Neural cell (in vitro differentiated cells): ENCODE results near the gene ETV3L. TPM values are rescaled to one million over a fixed set of nuclear protein-coding genes. Genes with fewer than 3 reads are reported as not detected.

Source experiments
- H2AFZ ChIP-seq: fragments of 200-600, 300-800 bp; sonication (generic), shearing (Covaris generic); 2 replicates; pipeline ENCODE4 v1.6.0; 2014; ENCODE audit warnings: low read depth, mild to moderate bottlenecking, antibody characterized with exemption, low read length, moderate library complexity
- H3F3A ChIP-seq: fragments of 200-600 bp; shearing (Covaris generic); 2 replicates; pipeline ENCODE4 v1.6.1; 2016; ENCODE audit warnings: mild to moderate bottlenecking, moderate library complexity, mixed read lengths, antibody characterized with exemption, low read length; ENCODE audit not compliant: insufficient read depth, poor library complexity, severe bottlenecking
- H3K27ac ChIP-seq: fragments of 200-600, 300-800 bp; sonication (generic), shearing (Covaris generic); 2 replicates; pipeline ENCODE4 v1.5.1; 2014; ENCODE audit warnings: mild to moderate bottlenecking, low read length, moderate library complexity
- H3K27me3 ChIP-seq: fragments of 300-800, 200-600 bp; sonication (generic), shearing (Covaris generic); 2 replicates; pipeline ENCODE4 v1.6.0; 2014; ENCODE audit warnings: mild to moderate bottlenecking, low read depth, low read length, moderate library complexity; ENCODE audit not compliant: insufficient read depth
- H3K36me3 ChIP-seq: fragments of 300-800, 200-600 bp; sonication (generic), shearing (Covaris generic); 2 replicates; pipeline ENCODE4 v1.5.1; 2014; ENCODE audit warnings: mild to moderate bottlenecking, antibody characterized with exemption, low read length, moderate library complexity; ENCODE audit not compliant: insufficient read depth
- H3K4me2 ChIP-seq: fragments of 300-800, 200-600 bp; sonication (generic), shearing (Covaris generic); 2 replicates; pipeline ENCODE4 v1.6.0; 2014; ENCODE audit warnings: mild to moderate bottlenecking, low read length
- H3K4me3 ChIP-seq: fragments of 300-800, 200-600 bp; sonication (generic), shearing (Covaris generic); 2 replicates; pipeline ENCODE4 v1.5.1; 2014; ENCODE audit warnings: mild to moderate bottlenecking, low read length, moderate library complexity
- H3K79me2 ChIP-seq: fragments of 200-600 bp; shearing (Covaris generic); replicated peaks from 2 replicates; pipeline ENCODE4 v1.6.0; 2014; ENCODE audit warnings: mild to moderate bottlenecking, low read length, moderate library complexity; ENCODE audit not compliant: insufficient read depth
- H3K9ac ChIP-seq: fragments of 300-800, 200-600 bp; sonication (generic), shearing (Covaris generic); 2 replicates; pipeline ENCODE4 v1.6.1; 2016; ENCODE audit warnings: mild to moderate bottlenecking, low read length, mixed read lengths
- H3K9me2 ChIP-seq: fragments of 200-600 bp; shearing (Covaris generic); 2 replicates; pipeline ENCODE4 v1.6.1; 2016; ENCODE audit warnings: mild to moderate bottlenecking, low read length, mixed read lengths; ENCODE audit not compliant: insufficient read depth
- H3K9me3 ChIP-seq: fragments of 200-600, 300-800 bp; sonication (generic), shearing (Covaris generic); 2 replicates; pipeline ENCODE4 v1.6.1; 2016; ENCODE audit warnings: mild to moderate bottlenecking, mixed run types, low read length, moderate library complexity, mixed read lengths
- H4K20me1 ChIP-seq: fragments of 200-600 bp; shearing (Covaris generic); 2 replicates; pipeline ENCODE4 v1.6.1; 2016; ENCODE audit warnings: mild to moderate bottlenecking, mixed run types; ENCODE audit not compliant: insufficient read depth
- CTCF ChIP-seq: fragments of 450-650 bp; IDR thresholded peaks from 2 replicates; pipeline ENCODE4 v1.5.1; 2014; ENCODE audit warnings: antibody characterized with exemption, mild to moderate bottlenecking, moderate library complexity; ENCODE audit not compliant: poor library complexity, severe bottlenecking
- EP300 ChIP-seq: fragments of 450-650 bp; conservative IDR thresholded peaks from 2 replicates; pipeline ENCODE4 v1.6.1; 2014; ENCODE audit warnings: antibody characterized with exemption, mild to moderate bottlenecking, moderate library complexity; ENCODE audit not compliant: poor library complexity, severe bottlenecking
- MXI1 ChIP-seq: fragments of 450-650 bp; conservative IDR thresholded peaks from 2 replicates; pipeline ENCODE4 v1.6.1; 2014; ENCODE audit warnings: antibody characterized with exemption, mild to moderate bottlenecking; ENCODE audit not compliant: poor library complexity, severe bottlenecking
- POLR2AphosphoS5 ChIP-seq: IDR thresholded peaks from 2 replicates; pipeline ENCODE4 v1.6.1; 2012
- RAD21 ChIP-seq: fragments of 450-650 bp; conservative IDR thresholded peaks from 2 replicates; pipeline ENCODE4 v1.6.1; 2014; ENCODE audit warnings: antibody characterized with exemption, mild to moderate bottlenecking, moderate library complexity
- TAF1 ChIP-seq: IDR thresholded peaks from 2 replicates; pipeline ENCODE4 v1.6.1; 2012; ENCODE audit warnings: low read depth
- polyA plus RNA-seq: library from polyadenylated mRNA; depleted of rRNA; stranded (reverse); fragments of >200 nt; gene quantifications from 2 replicates; pipeline ENCODE4 v1.2.3, GENCODE V29; 2014
- TF ChIP-seq, protein P1 (sequence below): IDR thresholded peaks from 2 replicates; pipeline ENCODE4 v1.6.1; 2012; ENCODE audit warnings: borderline replicate concordance

Gene ETV3L
- polyA plus RNA-seq, 1 donor from 2014 or later: not detected

GRCh38 chr1:157045250-157046218 lies 54.1 kb downstream of the ETV3L start, which contains the start of gene ARHGEF11:
Gene ARHGEF11 (minus strand): TSS chr1:157045742. CDS start chr1:157044330, 1,412 bp downstream.
- peak within 1 kb of the TSS; percentile 82 for H3K4me3 ChIP-seq
- peak; percentile 19 for TF ChIP-seq EP300
- TF ChIP-seq POLR2AphosphoS5: peak; percentile 45
- no peak for TF ChIP-seq TAF1
- TF ChIP-seq CTCF: peak; percentile 7
- peak; percentile 50 for TF ChIP-seq MXI1
- TF ChIP-seq, protein P1, sequence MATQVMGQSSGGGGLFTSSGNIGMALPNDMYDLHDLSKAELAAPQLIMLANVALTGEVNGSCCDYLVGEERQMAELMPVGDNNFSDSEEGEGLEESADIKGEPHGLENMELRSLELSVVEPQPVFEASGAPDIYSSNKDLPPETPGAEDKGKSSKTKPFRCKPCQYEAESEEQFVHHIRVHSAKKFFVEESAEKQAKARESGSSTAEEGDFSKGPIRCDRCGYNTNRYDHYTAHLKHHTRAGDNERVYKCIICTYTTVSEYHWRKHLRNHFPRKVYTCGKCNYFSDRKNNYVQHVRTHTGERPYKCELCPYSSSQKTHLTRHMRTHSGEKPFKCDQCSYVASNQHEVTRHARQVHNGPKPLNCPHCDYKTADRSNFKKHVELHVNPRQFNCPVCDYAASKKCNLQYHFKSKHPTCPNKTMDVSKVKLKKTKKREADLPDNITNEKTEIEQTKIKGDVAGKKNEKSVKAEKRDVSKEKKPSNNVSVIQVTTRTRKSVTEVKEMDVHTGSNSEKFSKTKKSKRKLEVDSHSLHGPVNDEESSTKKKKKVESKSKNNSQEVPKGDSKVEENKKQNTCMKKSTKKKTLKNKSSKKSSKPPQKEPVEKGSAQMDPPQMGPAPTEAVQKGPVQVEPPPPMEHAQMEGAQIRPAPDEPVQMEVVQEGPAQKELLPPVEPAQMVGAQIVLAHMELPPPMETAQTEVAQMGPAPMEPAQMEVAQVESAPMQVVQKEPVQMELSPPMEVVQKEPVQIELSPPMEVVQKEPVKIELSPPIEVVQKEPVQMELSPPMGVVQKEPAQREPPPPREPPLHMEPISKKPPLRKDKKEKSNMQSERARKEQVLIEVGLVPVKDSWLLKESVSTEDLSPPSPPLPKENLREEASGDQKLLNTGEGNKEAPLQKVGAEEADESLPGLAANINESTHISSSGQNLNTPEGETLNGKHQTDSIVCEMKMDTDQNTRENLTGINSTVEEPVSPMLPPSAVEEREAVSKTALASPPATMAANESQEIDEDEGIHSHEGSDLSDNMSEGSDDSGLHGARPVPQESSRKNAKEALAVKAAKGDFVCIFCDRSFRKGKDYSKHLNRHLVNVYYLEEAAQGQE: peak; percentile 11
- no peaks in the 10 kb centered on the region for H3K27me3 ChIP-seq
- peaks cover 4% of the 10 kb centered on the region for H4K20me1 ChIP-seq
- H3K9ac ChIP-seq: peak within 1 kb of the TSS; percentile 90
- H2AFZ ChIP-seq: peak within 1 kb of the TSS; percentile 90
- H3K9me2 ChIP-seq: no peaks in the 10 kb centered on the region
- H3K4me2 ChIP-seq: peak within 1 kb of the TSS; percentile 79
- H3F3A ChIP-seq: no peaks in the 10 kb centered on the region
- peak within 1 kb of the TSS; percentile 88 for H3K27ac ChIP-seq
- no peaks in the 10 kb centered on the region for H3K9me3 ChIP-seq
- peaks cover 46% of the 10 kb centered on the region for H3K79me2 ChIP-seq
- H3K36me3 ChIP-seq: no peaks in the 10 kb centered on the region

DNA sequence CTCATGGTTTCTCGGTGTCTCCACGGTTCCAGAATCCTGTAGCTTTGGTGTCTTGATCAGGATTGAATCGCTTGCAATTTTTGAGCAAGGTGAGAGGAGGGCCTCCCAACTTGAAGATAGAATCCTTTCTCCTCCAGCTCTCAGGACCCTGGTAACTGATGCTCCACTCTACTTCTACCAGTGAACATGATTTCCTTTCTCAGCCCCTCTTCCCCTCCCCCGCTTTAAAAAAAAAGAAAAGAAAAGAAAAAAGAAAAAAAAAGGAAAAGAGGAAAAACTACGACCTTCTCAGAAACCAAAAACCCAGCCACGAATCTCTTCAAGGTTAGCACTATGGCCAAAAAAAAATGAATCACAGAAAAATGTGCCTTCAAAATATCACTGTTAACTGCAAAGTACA lies 55.3 kb downstream of the ETV3L start:
- H4K20me1 ChIP-seq: peaks cover 4% of the 10 kb centered on the region
- H3K9ac ChIP-seq: peak overlapping the region; percentile 90
- H3K27ac ChIP-seq: peak overlapping the region; percentile 88
- H3K4me3 ChIP-seq: peak overlapping the region; percentile 82
- TF ChIP-seq POLR2AphosphoS5 (no peak), EP300 (no peak), RAD21 (no peak), CTCF (no peak)
- TF ChIP-seq, protein P1: no peak
- peak overlapping the region; percentile 79 for H3K4me2 ChIP-seq
- H2AFZ ChIP-seq: no peak overlapping the region
- no peaks in the 10 kb centered on the region for H3K9me3 ChIP-seq
- no peaks in the 10 kb centered on the region for H3K9me2 ChIP-seq
- H3K36me3 ChIP-seq: no peaks in the 10 kb centered on the region
- peaks cover 54% of the 10 kb centered on the region for H3K79me2 ChIP-seq
- H3K27me3 ChIP-seq: no peaks in the 10 kb centered on the region
- no peaks in the 10 kb centered on the region for H3F3A ChIP-seq
